Measurements from ENCODE around the gene PANK4. TPM values are rescaled to one million over a fixed set of nuclear protein-coding genes. Genes with fewer than 3 reads are reported as not detected.

PANK4 gene
- total and polyA plus RNA-seq, 2 of the 8 experiments (the other 6 are each of a cell fraction or from before 2014, with no cell fraction given) = 20.1 to 29.7 TPM

DNA sequence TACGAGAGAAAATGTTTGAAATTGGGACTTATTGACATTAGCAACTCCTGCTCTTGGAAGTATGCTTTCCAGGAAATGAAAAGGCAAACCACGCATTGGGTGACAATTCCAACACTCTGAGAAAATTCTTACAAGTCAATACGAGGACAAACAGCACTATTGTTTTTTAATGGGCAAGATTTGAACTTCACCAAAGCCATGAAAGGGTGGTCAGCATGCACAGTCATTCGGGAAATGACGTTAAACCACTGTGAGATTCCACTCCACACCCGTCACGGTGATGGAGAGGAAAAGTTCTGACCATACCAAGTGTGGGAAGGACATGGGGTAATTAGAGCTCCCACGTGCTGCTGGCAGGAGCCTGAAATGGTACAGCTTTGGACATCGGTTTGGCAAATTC, 48.0 kb upstream of the PANK4 start (continued):
- TF ChIP-seq TAF7 (optimal IDR thresholded peaks at IDR 0.05; ENCODE audit: borderline replicate concordance, low read depth, low read length) (no peak), RAD21 (IDR thresholded peaks at IDR 0.05 in 1 of 2, conservative IDR thresholded peaks at IDR 0.05 in 1 of 2; ENCODE audit: low read depth in 2 of 2, low read length in 2 of 2) (no peak)
- TF ChIP-seq, protein P1, sequence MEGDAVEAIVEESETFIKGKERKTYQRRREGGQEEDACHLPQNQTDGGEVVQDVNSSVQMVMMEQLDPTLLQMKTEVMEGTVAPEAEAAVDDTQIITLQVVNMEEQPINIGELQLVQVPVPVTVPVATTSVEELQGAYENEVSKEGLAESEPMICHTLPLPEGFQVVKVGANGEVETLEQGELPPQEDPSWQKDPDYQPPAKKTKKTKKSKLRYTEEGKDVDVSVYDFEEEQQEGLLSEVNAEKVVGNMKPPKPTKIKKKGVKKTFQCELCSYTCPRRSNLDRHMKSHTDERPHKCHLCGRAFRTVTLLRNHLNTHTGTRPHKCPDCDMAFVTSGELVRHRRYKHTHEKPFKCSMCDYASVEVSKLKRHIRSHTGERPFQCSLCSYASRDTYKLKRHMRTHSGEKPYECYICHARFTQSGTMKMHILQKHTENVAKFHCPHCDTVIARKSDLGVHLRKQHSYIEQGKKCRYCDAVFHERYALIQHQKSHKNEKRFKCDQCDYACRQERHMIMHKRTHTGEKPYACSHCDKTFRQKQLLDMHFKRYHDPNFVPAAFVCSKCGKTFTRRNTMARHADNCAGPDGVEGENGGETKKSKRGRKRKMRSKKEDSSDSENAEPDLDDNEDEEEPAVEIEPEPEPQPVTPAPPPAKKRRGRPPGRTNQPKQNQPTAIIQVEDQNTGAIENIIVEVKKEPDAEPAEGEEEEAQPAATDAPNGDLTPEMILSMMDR (IDR thresholded peaks at IDR 0.05; ENCODE audit: control extremely low read depth in 1 of 3, insufficient read depth in 1 of 3, low read depth in 1 of 3, low read length in 3 of 3) = no peak

Data from H1 (cell line).